Skeletal muscle tissue (tissue), 5 donors: ENCODE measurements around the gene SPCS2. TPM values are rescaled to one million over a fixed set of nuclear protein-coding genes. Genes with fewer than 3 reads are reported as not detected.

ENCODE experiments used
- H3K27ac ChIP-seq: one replicate; pipeline ENCODE4 v1.7.0; 2013; ENCODE audit warnings: mild to moderate bottlenecking, low read depth, low read length, inconsistent platforms
- H3K27me3 ChIP-seq, 3 donors: one replicate each; pipeline ENCODE4 v1.7.0; 2013; ENCODE audit warnings: low read length in 3 of 3; ENCODE audit not compliant: control insufficient read depth in 3 of 3, insufficient read depth in 3 of 3
- H3K36me3 ChIP-seq, 3 donors: one replicate each; pipeline ENCODE4 v1.7.0; 2013; ENCODE audit warnings: low read length in 3 of 3; ENCODE audit not compliant: control insufficient read depth in 3 of 3, insufficient read depth in 3 of 3
- H3K4me1 ChIP-seq, 3 donors: one replicate each; pipeline ENCODE4 v1.7.0; 2013; ENCODE audit warnings: low read length in 3 of 3, mild to moderate bottlenecking in 3 of 3; ENCODE audit not compliant: control insufficient read depth in 3 of 3, insufficient read depth in 3 of 3
- H3K4me3 ChIP-seq, 3 donors: one replicate each; pipeline ENCODE4 v1.7.0; 2013; ENCODE audit warnings: low read length in 3 of 3
- H3K9ac ChIP-seq, 3 donors: one replicate each; pipeline ENCODE4 v1.7.0; 2013; ENCODE audit warnings: low read length in 3 of 3, mild to moderate bottlenecking in 3 of 3, moderate library complexity in 2 of 3, low read depth in 1 of 3
- H3K9me3 ChIP-seq, 3 donors: one replicate each; pipeline ENCODE4 v1.7.0; 2013; ENCODE audit warnings: low read length in 3 of 3; ENCODE audit not compliant: control insufficient read depth in 3 of 3
- small RNA-seq: library from RNA; depleted of rRNA; stranded (forward); fragments of <200 nt; gene quantifications from one replicate; pipeline ENCODE3, GENCODE V24; 2014
- total RNA-seq: library from RNA; depleted of rRNA; stranded (reverse); fragments of >200 nt; gene quantifications from one replicate; pipeline ENCODE4 v1.2.3, GENCODE V29; 2014
- donor health status: Osteomylitis.

SPCS2 gene
- total RNA-seq, 1 donor from 2014 or later = 28.7 TPM

GRCh38 chr11:75025561-75025960 lies 76.5 kb downstream of the SPCS2 start:
- no peak overlapping the region for H3K9ac ChIP-seq
- no peaks in the 10 kb centered on the region for H3K9me3 ChIP-seq
- no peak overlapping the region for H3K4me3 ChIP-seq
- no peaks in the 10 kb centered on the region for H3K36me3 ChIP-seq
- H3K27me3 ChIP-seq = no peaks in the 10 kb centered on the region
- peaks cover 35 to 65% (median 52%) of the 10 kb centered on the region in 3 donors for H3K4me1 ChIP-seq
- no peak overlapping the region for H3K27ac ChIP-seq

- Histone ChIP-seq H3K9me3 (no peaks in the 10 kb centered on the region), H3K9ac (peak overlapping the region in 1 of 3 donors; percentile 3), H3K36me3 (no peaks in the 10 kb centered on the region), H3K27me3 (no peaks in the 10 kb centered on the region), H3K4me1 (peaks cover 30 to 57% (median 37%) of the 10 kb centered on the region in 3 donors), H3K27ac (peak overlapping the region; percentile 6), H3K4me3 (no peak overlapping the region)
These were observed 79.3 kb downstream of the SPCS2 start for GRCh38 chr11:75028321-75028720.

Small RNAs within 50 kb of the gene (small RNA-seq; reads per million reads assigned to genes)
- not detected for gene RNU6-216P

Other genes with a start within 250 kb of the SPCS2 start
- 0.52 TPM for gene CHRDL2, start 217.8 kb upstream of the SPCS2 start, total RNA-seq
- 18.3 TPM for gene RNF169, start 200.4 kb upstream of the SPCS2 start, total RNA-seq
- 4.2 TPM for gene XRRA1, start 175 bp upstream of the SPCS2 start, total RNA-seq
- gene NEU3, start 39.7 kb downstream of the SPCS2 start, total RNA-seq = 19.8 TPM
- not detected for gene OR2AT4, start 147.6 kb downstream of the SPCS2 start, total RNA-seq
- 9.4 TPM for gene SLCO2B1, start 201.8 kb downstream of the SPCS2 start, total RNA-seq